AML-193 (cell line): ENCODE measurements around the gene SCYL3.

ENCODE experiments used
- DNase-seq, 2 experiments: peaks; one replicate each; lab custom pipeline; 2025; lab: John Stamatoyannopoulos, UW

The SCYL3 gene

DNA sequence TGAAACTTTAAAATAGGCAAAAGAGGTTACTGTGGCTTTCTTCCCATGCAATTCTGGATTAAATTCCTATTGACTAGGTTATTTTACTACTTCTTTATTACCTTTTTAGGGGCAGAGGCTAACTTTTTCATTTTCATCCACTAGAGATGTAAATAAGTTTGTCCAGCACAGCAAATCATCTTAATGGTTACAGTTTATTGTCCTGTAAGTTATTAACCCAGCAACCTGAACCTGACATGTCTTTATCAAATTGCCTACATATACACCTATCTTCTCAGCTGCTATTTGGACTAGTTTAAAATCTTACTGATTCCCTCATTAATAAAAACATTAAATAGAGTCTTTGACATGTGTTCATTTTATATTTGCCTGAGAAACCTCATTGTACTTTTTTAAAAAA is 6.9 kb upstream of the SCYL3 start:
- DNase-seq = no peak

- DNase-seq = no peak
Measured at GRCh38 chr1:169899519-169900217, 6.0 kb upstream of the SCYL3 start.

- peak; percentile 25 to 33 for DNase-seq
Measured at GRCh38 chr1:169896013-169896412, 2.3 kb upstream of the SCYL3 start.

GRCh38 chr1:169894424-169895145 is 889 bp upstream of the SCYL3 start:
- DNase-seq = no peak

- DNase-seq = peak; percentile 4 to 17
Measured at GRCh38 chr1:169892927-169893644, 610 bp downstream of the SCYL3 start.

DNA sequence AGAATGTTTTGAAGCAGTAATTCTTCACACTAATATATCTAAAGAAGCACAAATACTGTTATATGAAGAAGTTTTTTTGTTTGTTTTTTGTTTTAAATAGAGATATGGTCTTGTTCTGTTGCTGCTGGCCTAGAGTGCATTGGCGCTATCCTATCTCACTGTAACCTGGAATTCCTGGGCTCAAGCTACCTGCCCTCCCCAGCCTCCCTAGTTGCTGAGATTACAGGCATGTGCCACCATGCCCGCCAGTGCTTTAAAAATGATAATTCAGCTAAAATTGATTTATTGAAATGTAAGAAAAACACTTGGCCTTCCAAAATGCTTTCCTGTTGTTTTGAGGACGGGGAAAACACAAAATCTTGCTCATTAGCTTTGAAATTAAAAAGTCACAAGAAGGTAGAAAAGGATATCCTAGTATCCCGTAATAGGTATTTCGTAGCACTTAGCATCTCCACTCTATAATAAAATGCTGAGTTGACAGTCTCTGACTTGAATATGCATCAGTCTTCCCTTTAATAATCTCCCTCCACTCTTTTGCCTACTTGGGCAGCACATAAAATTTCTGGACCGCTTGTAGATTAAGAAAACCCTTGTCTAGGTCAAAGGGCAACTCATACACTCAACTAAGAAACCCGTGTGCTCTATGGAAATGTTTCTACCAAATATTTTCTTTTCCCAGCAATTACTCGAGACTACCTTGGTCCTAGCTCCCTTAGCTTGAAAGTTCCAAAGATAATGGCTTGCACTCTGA is 1.3 kb downstream of the SCYL3 start:
- no peak for DNase-seq

DNA sequence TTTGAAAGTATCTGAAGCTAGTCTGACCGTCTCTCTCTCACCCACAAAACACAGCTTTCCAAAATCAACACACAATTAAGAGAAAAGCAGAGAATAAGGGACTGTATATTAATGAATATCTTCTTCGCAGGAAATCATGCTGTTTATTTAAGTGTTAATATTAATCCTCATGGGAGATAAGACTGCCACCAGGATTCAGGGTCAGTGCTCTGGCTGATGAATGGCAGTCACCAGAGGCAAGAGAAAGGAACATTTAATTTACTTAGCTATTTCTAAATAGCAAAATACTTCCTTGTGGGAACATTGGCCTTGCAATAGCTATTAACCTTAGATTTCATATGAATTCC is 2.2 kb downstream of the SCYL3 start:
- no peak for DNase-seq

DNA sequence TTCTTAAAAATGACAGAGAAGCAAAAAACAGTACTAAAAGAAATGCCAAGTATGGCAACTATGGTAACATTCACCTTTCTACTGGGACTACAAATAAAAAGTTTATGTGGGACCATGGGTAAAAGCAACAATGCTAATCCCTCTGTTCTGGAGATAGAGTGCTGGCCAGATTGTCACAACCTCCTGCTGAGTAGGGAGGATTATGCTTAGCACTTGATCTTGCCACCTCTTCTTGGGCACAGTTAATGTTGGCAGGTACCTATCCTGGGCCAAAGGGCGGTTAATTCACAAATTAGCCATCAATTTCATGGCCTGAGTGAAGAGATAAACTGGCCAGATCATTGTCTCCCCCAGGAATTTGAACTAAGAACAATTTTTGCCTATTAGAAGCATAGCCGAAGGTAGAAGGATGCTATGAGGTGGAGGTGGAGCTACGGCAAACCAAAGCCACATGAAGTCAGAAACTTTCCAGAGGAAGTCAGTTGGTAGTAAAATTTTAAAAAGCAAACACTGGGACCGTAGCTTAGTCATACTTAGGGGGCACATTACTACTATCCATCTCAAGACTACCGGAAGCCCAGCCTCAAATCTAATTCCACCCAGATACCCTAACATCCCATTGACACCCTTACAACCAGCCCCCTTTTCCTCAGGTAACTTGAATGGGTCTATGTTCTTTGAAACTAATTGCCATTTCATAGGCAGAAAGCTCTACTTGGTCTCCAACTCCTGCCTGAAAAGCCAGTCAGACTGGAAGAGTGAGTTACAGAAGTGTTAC is 2.7 kb downstream of the SCYL3 start:
- no peak for DNase-seq

- no peak for DNase-seq
Measured at GRCh38 chr1:169889871-169890270, 3.8 kb downstream of the SCYL3 start.

DNA sequence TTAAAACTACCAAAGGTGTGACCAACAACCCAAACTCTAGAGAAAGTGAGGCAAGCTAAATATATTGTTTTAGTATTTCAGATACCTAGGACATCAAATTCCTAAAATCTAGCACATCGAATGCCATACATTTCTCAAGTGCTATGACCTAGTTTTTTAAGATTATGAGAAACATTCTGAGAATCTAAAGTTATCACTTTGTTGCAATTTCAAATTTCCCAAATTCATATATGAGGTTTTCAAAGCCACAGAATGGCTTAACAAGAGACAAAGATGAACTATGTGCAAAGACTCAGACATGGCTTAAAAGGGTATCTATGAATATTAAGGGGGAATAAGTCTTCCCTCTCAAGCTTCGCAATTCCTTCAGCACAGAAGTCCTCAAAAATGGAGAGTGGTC is 6.8 kb downstream of the SCYL3 start:
- no peak for DNase-seq

DNA sequence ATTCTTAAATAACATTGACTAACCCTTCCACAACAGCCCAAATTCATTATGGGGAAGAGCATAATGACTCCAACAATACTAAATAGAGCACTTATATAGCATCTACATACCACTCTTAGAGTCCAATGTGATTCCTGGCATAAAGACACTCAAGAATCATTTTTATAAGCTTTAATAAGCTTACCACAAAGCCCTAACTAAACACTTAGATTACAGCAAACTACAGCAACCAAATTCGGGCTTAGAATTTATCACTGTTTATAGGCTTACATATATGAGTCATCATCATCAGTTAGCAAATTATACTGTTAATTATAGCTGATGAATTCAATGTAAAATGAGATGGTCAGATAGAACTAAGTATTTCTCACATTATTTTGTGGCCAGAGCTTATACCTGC is 7.3 kb downstream of the SCYL3 start:
- DNase-seq = no peak

DNA sequence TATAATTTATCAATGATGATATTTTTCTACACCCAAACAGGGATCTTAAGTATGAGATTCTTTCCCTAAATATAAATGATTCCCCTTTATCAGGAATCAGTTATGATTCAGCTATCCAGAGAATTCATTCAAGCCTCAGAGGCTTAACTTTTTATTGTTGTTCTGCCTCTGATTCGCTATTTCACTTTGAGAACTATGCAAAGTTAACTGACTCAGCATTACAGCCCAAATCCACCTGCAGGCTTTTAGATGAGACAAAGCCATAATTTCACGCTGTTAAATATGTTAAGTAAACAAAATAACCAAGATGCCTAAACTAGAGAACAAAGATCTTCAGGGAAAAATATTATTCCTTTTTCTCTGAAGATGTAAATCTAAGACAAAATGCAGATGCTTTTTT is 8.5 kb downstream of the SCYL3 start:
- DNase-seq = no peak

DNA sequence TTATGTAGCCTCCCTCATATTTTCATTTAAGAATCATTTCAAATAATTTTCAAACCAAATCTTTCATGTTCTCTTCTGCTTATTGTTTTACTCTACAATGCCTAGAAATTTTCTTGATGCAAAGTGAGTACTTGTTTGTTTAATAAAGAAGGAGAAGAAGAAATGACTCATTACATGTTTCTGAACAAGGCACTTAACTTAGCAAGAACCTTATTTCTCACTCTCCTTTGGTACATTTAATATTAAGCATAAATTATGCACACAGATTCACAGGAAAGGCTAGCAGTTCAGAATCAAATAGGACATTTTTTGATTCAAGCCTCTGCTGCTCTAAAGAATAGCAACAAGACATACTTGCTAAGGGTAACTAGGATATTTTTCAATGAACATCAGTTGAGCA is 9.1 kb downstream of the SCYL3 start:
- no peak for DNase-seq

GRCh38 chr1:169882039-169882511 is 11.6 kb downstream of the SCYL3 start:
- no peak for DNase-seq

- DNase-seq = no peak
Measured at GRCh38 chr1:169879034-169879840, 14.5 kb downstream of the SCYL3 start.

DNA sequence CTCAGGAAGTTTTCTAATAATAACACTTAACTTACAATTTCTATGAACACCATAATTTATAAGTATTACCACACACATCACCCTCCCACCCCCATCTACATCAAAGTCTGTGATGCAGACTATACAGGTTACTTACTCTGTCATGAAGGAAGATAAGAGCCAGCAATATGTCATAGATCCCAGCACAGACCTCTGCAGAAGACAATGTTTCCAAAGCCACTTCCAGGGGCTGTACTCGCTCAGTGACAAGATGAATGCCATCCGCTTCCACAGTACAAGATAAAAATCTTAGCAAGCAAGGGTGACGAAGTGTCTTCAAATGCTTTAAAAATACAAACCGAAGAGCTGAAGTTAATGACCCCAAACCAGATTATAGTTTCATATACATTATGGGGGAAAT is 15.2 kb downstream of the SCYL3 start:
- DNase-seq = no peak

GRCh38 chr1:169877800-169878491 is 15.8 kb downstream of the SCYL3 start:
- no peak for DNase-seq

DNA sequence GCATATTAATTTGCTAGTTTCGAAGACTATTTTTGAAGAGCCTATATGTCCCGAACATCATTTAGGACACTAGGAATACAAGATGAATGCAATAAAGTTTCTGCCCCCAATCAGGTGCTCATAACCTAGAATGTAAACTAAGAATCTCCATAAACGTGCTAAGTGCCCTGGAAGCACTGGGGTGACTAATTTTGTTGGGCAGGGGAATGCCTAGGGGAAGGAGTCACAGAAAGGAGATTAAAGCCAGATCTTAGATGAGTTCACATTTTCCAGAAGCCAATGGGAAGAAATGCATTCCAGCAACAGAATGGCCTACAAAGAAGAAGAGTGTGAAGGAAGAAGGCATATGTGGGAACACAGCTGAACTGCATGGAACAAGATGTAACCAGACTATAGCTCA is 19.5 kb downstream of the SCYL3 start:
- DNase-seq = no peak

DNA sequence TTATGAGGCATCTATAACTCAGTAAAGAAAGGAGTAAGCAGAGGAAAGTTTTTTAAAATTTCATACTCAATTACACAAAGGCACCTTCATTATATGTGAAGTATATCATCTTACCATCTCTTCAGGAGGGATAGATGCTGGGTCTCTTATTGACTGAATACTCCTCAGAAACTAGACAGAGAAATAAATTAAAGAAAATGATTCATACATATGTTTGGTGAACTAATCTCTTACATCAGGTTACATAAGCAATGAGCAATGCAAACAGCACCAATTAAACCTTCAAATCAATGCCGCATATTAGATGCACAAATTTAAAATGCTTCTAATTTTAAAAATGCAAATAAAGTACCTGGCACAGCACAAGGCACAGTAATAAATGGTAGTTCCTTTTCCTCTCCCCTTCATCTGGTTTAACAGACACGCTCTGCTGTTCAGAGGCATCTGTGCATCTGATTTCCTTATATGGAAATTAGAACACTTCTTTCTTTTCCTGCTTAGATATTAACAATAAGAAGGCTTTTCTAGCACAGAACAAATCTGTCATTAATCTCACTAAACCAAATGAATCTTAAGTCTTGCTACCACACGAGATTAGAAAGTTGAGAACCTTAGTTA is 20.0 kb downstream of the SCYL3 start:
- DNase-seq = no peak

- DNase-seq = no peak
Measured at GRCh38 chr1:169872906-169873305, 20.8 kb downstream of the SCYL3 start.
